HCT116 (cell line): ENCODE data around the gene PSENEN. TPM values are rescaled to one million over a fixed set of nuclear protein-coding genes. Genes with fewer than 3 reads are reported as not detected.

Experiments used
- ATAC-seq: fragments of 200-7000 bp; cut with Tn5 transposase; 2 replicates; pipeline ENCODE4 v1.9.1; 2020; ENCODE audit warnings: mild to moderate bottlenecking, moderate library complexity
- BruUV-seq: library from RNA; stranded (reverse); fragments of 400-500 nt; replicated peaks from 2 replicates; lab custom pipeline; 2021; lab: Mats Ljungman, UMichigan
- CTCF ChIA-PET: fragments of 300-600 bp; sonication (Branson Sonifier 250); formaldehyde crosslinking; loops from one replicate; lab custom pipeline; 2021; ENCODE audit warnings: antibody characterized with exemption; lab: Charles Lee
- POLR2A ChIA-PET: fragments of 300-600, 350-600 bp; sonication (Branson Sonifier 250); formaldehyde crosslinking; loops from one replicate; lab custom pipeline; 2021; ENCODE audit warnings: antibody characterized with exemption; lab: Charles Lee
- RAD21 ChIA-PET, 2 experiments: fragments of 300-600 bp; sonication (Branson Sonifier 250); formaldehyde crosslinking; loops; one replicate each; lab custom pipeline; 2023; ENCODE audit warnings: low total read pairs in 2 of 2; ENCODE audit not compliant: uncharacterized antibody in 2 of 2, unreplicated experiment in 2 of 2, low non-redundant PET in 1 of 2; lab: Charles Lee
- DNase-seq: peaks from one replicate; pipeline ENCODE4 v3.0.0-alpha.2; 2010; ENCODE audit warnings: low read depth, low spot score
- H2AFZ ChIP-seq: fragments of 200-600 bp; shearing (Covaris generic), sonication (generic); 2 replicates; pipeline ENCODE4 v1.6.1; 2017; ENCODE audit warnings: low read depth, mixed run types, mixed read lengths, antibody characterized with exemption, low read length; ENCODE audit not compliant: poor library complexity, severe bottlenecking
- H3K27ac ChIP-seq: 2 replicates; pipeline ENCODE4 v1.5.1; 2012; ENCODE audit warnings: low read depth, low read length
- H3K27me3 ChIP-seq: fragments of 200-600 bp; sonication (generic); 2 replicates; pipeline ENCODE4 v1.6.1; 2016; ENCODE audit warnings: mixed run types, low read length, mixed read lengths; ENCODE audit not compliant: insufficient read depth
- H3K36me3 ChIP-seq, 2 experiments: fragments of 200-500 bp in 1 of 2; fragments of 200-600 bp in 1 of 2; sonication (Bioruptor generic) in 1 of 2; sonication (generic) in 1 of 2; 2 replicates each; pipeline versions ENCODE4 v1.5.1 to v1.6.1; 2014 to 2016; ENCODE audit warnings: low read length in 2 of 2, inconsistent platforms in 1 of 2, mixed read lengths in 1 of 2, mixed run types in 1 of 2; ENCODE audit not compliant: insufficient read depth in 2 of 2, control insufficient read depth in 1 of 2
- H3K4me1 ChIP-seq, 2 experiments: fragments of 200-600 bp in 1 of 2; sonication (generic) in 1 of 2; 2 replicates each; pipeline versions ENCODE4 v1.5.1 to v1.6.1; 2012 to 2017; ENCODE audit warnings: low read length in 2 of 2, inconsistent platforms in 1 of 2, mild to moderate bottlenecking in 1 of 2, mixed read lengths in 1 of 2, mixed run types in 1 of 2, moderate library complexity in 1 of 2; ENCODE audit not compliant: insufficient read depth in 2 of 2, control insufficient read depth in 1 of 2
- H3K4me2 ChIP-seq: fragments of 200-600 bp; sonication (generic); 2 replicates; pipeline ENCODE4 v1.6.1; 2017; ENCODE audit warnings: mixed run types, low read length, mixed read lengths
- H3K4me3 ChIP-seq, 2 experiments: fragments of 200-600 bp in 1 of 2; sonication (generic) in 1 of 2; replicated peaks in 1 of 2; 2 replicates each; pipeline ENCODE4 v1.5.1; 2011 to 2016; ENCODE audit warnings: low read length in 2 of 2, control low read depth in 1 of 2, low read depth in 1 of 2, mild to moderate bottlenecking in 1 of 2, mixed read lengths in 1 of 2, mixed run types in 1 of 2
- H3K79me2 ChIP-seq: fragments of 200-600 bp; sonication (generic); 2 replicates; pipeline ENCODE4 v1.6.1; 2017; ENCODE audit warnings: mild to moderate bottlenecking, mixed run types, low read length, moderate library complexity, mixed read lengths; ENCODE audit not compliant: insufficient read depth
- H3K9ac ChIP-seq: fragments of 200-600 bp; sonication (generic); 2 replicates; pipeline ENCODE4 v1.6.1; 2016; ENCODE audit warnings: low read length, mixed read lengths
- H3K9me2 ChIP-seq: fragments of 200-600 bp; sonication (generic), shearing (Covaris generic); 2 replicates; pipeline ENCODE4 v1.6.1; 2017; ENCODE audit warnings: mixed run types, mild to moderate bottlenecking, moderate library complexity; ENCODE audit not compliant: insufficient read depth
- H3K9me3 ChIP-seq, 2 experiments: fragments of 200-500 bp in 1 of 2; fragments of 200-600 bp in 1 of 2; sonication (Bioruptor generic) in 1 of 2; sonication (generic) in 1 of 2; 2 replicates each; pipeline ENCODE4 v1.6.1; 2014 to 2017; ENCODE audit warnings: low read length in 2 of 2, mixed read lengths in 2 of 2, inconsistent platforms in 1 of 2, low read depth in 1 of 2, mild to moderate bottlenecking in 1 of 2, mixed run types in 1 of 2, moderate library complexity in 1 of 2; ENCODE audit not compliant: control insufficient read depth in 1 of 2, insufficient read depth in 1 of 2
- H4K20me1 ChIP-seq: fragments of 200-600 bp; sonication (generic), shearing (Covaris generic); 2 replicates; pipeline ENCODE4 v1.6.1; 2017; ENCODE audit warnings: mixed run types, mild to moderate bottlenecking, moderate library complexity; ENCODE audit not compliant: insufficient read depth
- ATF3 ChIP-seq: IDR thresholded peaks from 2 replicates; pipeline ENCODE4 v1.6.1; 2012
- ELF1 ChIP-seq: IDR thresholded peaks from 2 replicates; pipeline ENCODE4 v1.6.1; 2012; ENCODE audit warnings: low read depth, borderline replicate concordance
- EZH2phosphoT487 ChIP-seq: fragments of 200-600 bp; IDR thresholded peaks from 2 replicates; pipeline ENCODE4 v1.6.1; 2018; ENCODE audit warnings: antibody characterized with exemption, borderline replicate concordance
- FOSL1 ChIP-seq: IDR thresholded peaks from 2 replicates; pipeline ENCODE4 v1.6.1; 2012; ENCODE audit warnings: low read depth
- JUND ChIP-seq: IDR thresholded peaks from 2 replicates; pipeline ENCODE4 v1.6.1; 2012
- POLR2A ChIP-seq: IDR thresholded peaks from 2 replicates; pipeline ENCODE4 v1.7.0; 2011; ENCODE audit warnings: borderline replicate concordance; ENCODE audit not compliant: insufficient read depth, insufficient read length; ENCODE audit errors: extremely low read depth
- POLR2AphosphoS5 ChIP-seq: IDR thresholded peaks from 2 replicates; pipeline ENCODE4 v1.6.1; 2011; ENCODE audit warnings: mild to moderate bottlenecking, low read depth, low read length, moderate library complexity
- RAD21 ChIP-seq: IDR thresholded peaks from 2 replicates; pipeline ENCODE4 v1.6.1; 2012; ENCODE audit warnings: low read depth, mild to moderate bottlenecking
- REST ChIP-seq: IDR thresholded peaks from 2 replicates; pipeline ENCODE4 v1.6.1; 2012; ENCODE audit warnings: low read depth
- SIN3A ChIP-seq: IDR thresholded peaks from 2 replicates; pipeline ENCODE4 v1.6.1; 2012; ENCODE audit warnings: low read depth
- SRF ChIP-seq: IDR thresholded peaks from 2 replicates; pipeline ENCODE4 v1.6.1; 2012; ENCODE audit warnings: low read depth
- TCF7L2 ChIP-seq: IDR thresholded peaks from 2 replicates; pipeline ENCODE4 v1.7.0; 2011; ENCODE audit warnings: borderline replicate concordance, inconsistent platforms; ENCODE audit not compliant: insufficient read depth, insufficient read length; ENCODE audit errors: extremely low read depth
- YY1 ChIP-seq: IDR thresholded peaks from 2 replicates; pipeline ENCODE4 v1.6.1; 2011; ENCODE audit warnings: low read length, low read depth, moderate library complexity, mild to moderate bottlenecking; ENCODE audit not compliant: insufficient replicate concordance; ENCODE audit errors: extremely low read depth
- ZBTB33 ChIP-seq: IDR thresholded peaks from 2 replicates; pipeline ENCODE4 v1.6.1; 2011; ENCODE audit warnings: mild to moderate bottlenecking, low read length, moderate library complexity; ENCODE audit not compliant: insufficient replicate concordance; ENCODE audit errors: extremely low read depth
- ZFX ChIP-seq: fragments of 450-650 bp; IDR thresholded peaks from 2 replicates; pipeline ENCODE4 v1.6.1; 2017
- ZNF274 ChIP-seq: fragments of 200-500 bp; sonication (Bioruptor generic); IDR thresholded peaks from 2 replicates; pipeline ENCODE4 v1.6.1; 2014; ENCODE audit warnings: mild to moderate bottlenecking, low read depth, low read length, inconsistent platforms
- intact Hi-C: fragments of 100-400 bp; cut with micrococcal nuclease; formaldehyde crosslinking; loops from 2 replicates; pipeline ENCODE4 v1.10.0; 2022
- total RNA-seq: library from RNA; stranded (reverse); gene quantifications from one replicate; pipeline ENCODE4 v1.2.1, GENCODE V29; 2021; ENCODE audit not compliant: unreplicated experiment
- TF ChIP-seq, protein P1 (sequence below), 3 experiments: fragments of 200-600 bp in 1 of 3; sonication (generic) in 1 of 3; IDR thresholded peaks in 2 of 3; conservative IDR thresholded peaks in 1 of 3; 2 replicates each; pipeline ENCODE4 v1.5.1; 2012 to 2017; ENCODE audit warnings: low read depth in 2 of 3, low read length in 2 of 3, antibody characterized with exemption in 1 of 3, borderline replicate concordance in 1 of 3, control low read depth in 1 of 3, mild to moderate bottlenecking in 1 of 3, mixed read lengths in 1 of 3, mixed run types in 1 of 3, moderate library complexity in 1 of 3; ENCODE audit not compliant: insufficient read depth in 1 of 3
- TF ChIP-seq, protein P2 (sequence below): IDR thresholded peaks from 2 replicates; pipeline ENCODE4 v1.6.1; 2012

Gene PSENEN
- total RNA-seq, 1 experiment from 2014 or later: 55.3 TPM

DNA sequence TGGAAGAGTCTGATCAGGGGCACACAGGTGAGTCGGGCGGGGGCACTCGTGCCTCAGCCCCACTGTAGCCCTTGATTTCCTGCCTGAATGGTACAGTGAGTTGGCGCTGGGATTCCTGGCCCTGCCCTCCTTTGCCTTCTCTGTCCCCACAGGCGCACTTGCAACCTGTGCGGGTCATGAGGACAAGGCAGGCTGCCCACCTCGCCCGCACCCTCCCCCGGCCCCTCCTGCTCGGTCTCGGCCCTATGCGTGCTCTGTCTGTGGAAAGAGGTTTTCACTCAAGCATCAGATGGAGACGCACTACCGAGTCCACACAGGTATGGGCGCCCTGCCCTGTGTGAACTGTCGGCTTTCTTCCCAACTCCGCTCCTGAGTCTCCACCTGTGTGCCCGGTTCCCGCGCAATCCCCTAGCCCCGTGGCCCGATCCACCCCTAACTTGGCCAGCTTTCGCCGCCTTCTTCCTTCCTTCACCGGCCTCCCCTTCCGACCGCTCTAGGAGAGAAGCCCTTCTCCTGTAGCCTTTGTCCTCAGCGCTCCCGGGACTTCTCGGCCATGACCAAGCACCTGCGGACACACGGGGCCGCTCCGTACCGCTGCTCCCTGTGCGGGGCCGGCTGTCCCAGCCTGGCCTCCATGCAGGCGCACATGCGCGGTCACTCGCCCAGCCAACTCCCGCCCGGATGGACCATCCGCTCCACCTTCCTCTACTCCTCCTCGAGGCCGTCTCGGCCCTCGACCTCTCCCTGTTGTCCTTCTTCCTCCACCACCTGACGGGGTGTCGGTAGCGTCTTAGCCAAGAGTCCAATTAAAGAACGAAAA is 29.3 kb upstream of the PSENEN start:
- Histone ChIP-seq H2AFZ (no peak overlapping the region), H3K27me3 (no peaks in the 10 kb centered on the region), H3K79me2 (peaks cover 33% of the 10 kb centered on the region), H3K4me1 (peaks cover 16 to 35% of the 10 kb centered on the region in 2 experiments), H3K9me2 (no peaks in the 10 kb centered on the region), H4K20me1 (no peaks in the 10 kb centered on the region), H3K9ac (peak overlapping the region; percentile 91), H3K27ac (peak overlapping the region; percentile 85), H3K4me2 (peak overlapping the region; percentile 81), H3K36me3 (peaks cover 5 to 11% of the 10 kb centered on the region in 2 experiments; a peak in 3 of 4 replicates), H3K4me3 (peak overlapping the region; percentile 89 to 94), H3K9me3 (no peaks in the 10 kb centered on the region)
- ChIA-PET POLR2A (no interaction called here), RAD21 (no interaction called here), CTCF (no interaction called here)
- DNase-seq: no peak
- no TSS peak for BruUV-seq
- intact Hi-C loops: loop anchor here (1.0 to 10.0 kb wide), 3 partner anchors 22 to 361 kb away; partner anchors contain the start of gene FFAR3
- peak; percentile 37 for ATAC-seq
- TF ChIP-seq POLR2A: peak; percentile 76
- no peak for TF ChIP-seq ATF3
- TF ChIP-seq, protein P1, sequence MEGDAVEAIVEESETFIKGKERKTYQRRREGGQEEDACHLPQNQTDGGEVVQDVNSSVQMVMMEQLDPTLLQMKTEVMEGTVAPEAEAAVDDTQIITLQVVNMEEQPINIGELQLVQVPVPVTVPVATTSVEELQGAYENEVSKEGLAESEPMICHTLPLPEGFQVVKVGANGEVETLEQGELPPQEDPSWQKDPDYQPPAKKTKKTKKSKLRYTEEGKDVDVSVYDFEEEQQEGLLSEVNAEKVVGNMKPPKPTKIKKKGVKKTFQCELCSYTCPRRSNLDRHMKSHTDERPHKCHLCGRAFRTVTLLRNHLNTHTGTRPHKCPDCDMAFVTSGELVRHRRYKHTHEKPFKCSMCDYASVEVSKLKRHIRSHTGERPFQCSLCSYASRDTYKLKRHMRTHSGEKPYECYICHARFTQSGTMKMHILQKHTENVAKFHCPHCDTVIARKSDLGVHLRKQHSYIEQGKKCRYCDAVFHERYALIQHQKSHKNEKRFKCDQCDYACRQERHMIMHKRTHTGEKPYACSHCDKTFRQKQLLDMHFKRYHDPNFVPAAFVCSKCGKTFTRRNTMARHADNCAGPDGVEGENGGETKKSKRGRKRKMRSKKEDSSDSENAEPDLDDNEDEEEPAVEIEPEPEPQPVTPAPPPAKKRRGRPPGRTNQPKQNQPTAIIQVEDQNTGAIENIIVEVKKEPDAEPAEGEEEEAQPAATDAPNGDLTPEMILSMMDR (IDR thresholded peaks at IDR 0.05 in 2 of 3, conservative IDR thresholded peaks at IDR 0.05 in 1 of 3; ENCODE audit: borderline replicate concordance in 1 of 3, insufficient read depth in 1 of 3, low read depth in 2 of 3, low read length in 2 of 3): no peak
- no peak for TF ChIP-seq RAD21
- TF ChIP-seq ELF1: no peak
- no peak for TF ChIP-seq TCF7L2
- TF ChIP-seq FOSL1: no peak
- no peak for TF ChIP-seq REST
- no peak for TF ChIP-seq SIN3A
- no peak for TF ChIP-seq JUND
- no peak for TF ChIP-seq SRF
- TF ChIP-seq ZNF274: no peak
- no peak for TF ChIP-seq EZH2phosphoT487
- no peak for TF ChIP-seq ZBTB33
- no peak; the same call in none of the 2 replicates for TF ChIP-seq ZFX
- 0 out of 2 replicates have a peak, but pooled peaks have one; percentile 8 for TF ChIP-seq POLR2AphosphoS5
- TF ChIP-seq, protein P2, sequence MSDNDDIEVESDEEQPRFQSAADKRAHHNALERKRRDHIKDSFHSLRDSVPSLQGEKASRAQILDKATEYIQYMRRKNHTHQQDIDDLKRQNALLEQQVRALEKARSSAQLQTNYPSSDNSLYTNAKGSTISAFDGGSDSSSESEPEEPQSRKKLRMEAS: peak; percentile 90
- TF ChIP-seq YY1: peak; percentile 54
